HL-60 (cell line): Measurements from ENCODE around the gene GNS.

Experiments used
- POLR2AphosphoS5 ChIP-seq: IDR thresholded peaks from 2 replicates; pipeline ENCODE4 v1.6.1; 2012; ENCODE audit warnings: low read depth
- TF ChIP-seq, protein P1 (sequence below): IDR thresholded peaks from one replicate; pipeline ENCODE4 v1.5.1; 2011; ENCODE audit warnings: low read length, control low read depth, inconsistent platforms; ENCODE audit not compliant: insufficient read depth

DNA sequence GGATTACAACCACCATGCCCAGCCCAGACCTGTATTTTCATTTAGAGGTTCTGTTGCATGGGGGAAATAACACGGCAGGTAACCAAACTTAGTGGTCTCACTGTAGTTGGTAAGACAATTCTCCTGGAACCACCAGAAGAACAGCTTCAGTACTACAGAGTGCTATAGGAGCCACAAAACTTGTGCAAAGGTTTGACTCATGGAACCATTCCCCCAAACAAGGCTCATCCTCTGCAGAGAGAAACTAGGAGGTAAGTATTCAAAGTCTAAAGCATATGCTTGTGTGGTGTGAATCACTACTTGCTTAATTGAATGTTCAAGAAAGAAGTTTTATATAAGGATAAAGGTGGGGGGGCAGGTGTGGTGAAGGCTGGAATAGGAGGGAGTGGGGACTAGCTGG, 58.7 kb downstream of the GNS start:
- no peak for TF ChIP-seq POLR2AphosphoS5
- TF ChIP-seq, protein P1, sequence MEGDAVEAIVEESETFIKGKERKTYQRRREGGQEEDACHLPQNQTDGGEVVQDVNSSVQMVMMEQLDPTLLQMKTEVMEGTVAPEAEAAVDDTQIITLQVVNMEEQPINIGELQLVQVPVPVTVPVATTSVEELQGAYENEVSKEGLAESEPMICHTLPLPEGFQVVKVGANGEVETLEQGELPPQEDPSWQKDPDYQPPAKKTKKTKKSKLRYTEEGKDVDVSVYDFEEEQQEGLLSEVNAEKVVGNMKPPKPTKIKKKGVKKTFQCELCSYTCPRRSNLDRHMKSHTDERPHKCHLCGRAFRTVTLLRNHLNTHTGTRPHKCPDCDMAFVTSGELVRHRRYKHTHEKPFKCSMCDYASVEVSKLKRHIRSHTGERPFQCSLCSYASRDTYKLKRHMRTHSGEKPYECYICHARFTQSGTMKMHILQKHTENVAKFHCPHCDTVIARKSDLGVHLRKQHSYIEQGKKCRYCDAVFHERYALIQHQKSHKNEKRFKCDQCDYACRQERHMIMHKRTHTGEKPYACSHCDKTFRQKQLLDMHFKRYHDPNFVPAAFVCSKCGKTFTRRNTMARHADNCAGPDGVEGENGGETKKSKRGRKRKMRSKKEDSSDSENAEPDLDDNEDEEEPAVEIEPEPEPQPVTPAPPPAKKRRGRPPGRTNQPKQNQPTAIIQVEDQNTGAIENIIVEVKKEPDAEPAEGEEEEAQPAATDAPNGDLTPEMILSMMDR: no peak
